GM21515 (cell line): ENCODE data around the gene ELOVL2.

Source experiments
- ATAC-seq: cut with Tn5 transposase; IDR thresholded peaks from one replicate; pipeline ENCODE4 v1.9.1; 2021; ENCODE audit not compliant: unreplicated experiment

The ELOVL2 gene

GRCh38 chr6:10939840-10940239 is 104.3 kb downstream of the ELOVL2 start:
- ATAC-seq: no peak

- ATAC-seq: no peak
These were observed 111.0 kb downstream of the ELOVL2 start for GRCh38 chr6:10933126-10933525.
